Suprapubic skin (tissue), 3 donors: ENCODE measurements around the gene SRPK1.
"Not testable (repeated sequence)": the region's sequence is repeated elsewhere in the genome, so short reads cannot be mapped to it uniquely, and the experiment has no call there.

Experiments used
- POLR2AphosphoS5 ChIP-seq, 3 donors: sonication (generic); formaldehyde crosslinking; IDR thresholded peaks; one replicate each; pipeline ENCODE4 v1.6.1; 2017; ENCODE audit warnings: antibody characterized with exemption in 3 of 3
- TF ChIP-seq, protein P1 (sequence below), 2 donors: fragments of 200-600 bp in 1 of 2; fragments of 450-650 bp in 1 of 2; sonication (generic) in 1 of 2; IDR thresholded peaks; one replicate each; pipeline ENCODE4 v1.5.1; 2016 to 2019; ENCODE audit warnings: antibody characterized with exemption in 2 of 2, mild to moderate bottlenecking in 1 of 2, moderate library complexity in 1 of 2

DNA sequence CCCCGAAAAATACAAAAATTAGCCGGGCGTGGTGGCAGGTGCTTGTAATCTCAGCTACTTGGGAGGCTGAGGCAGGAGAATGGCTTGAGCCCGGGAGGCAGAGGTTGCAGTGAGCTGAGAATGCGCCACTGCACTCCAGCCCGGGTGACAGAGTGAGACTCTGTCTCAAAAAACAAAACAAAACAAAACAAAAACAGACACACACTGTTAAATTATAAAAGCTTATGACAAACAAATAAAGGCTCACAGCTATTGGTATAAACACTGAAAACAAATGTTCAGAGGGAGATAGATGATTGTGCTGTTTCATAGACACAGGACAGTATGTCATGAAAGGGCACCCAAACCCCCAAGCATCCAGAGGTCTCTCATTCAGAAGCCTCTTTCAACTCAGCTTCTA lies 4.0 kb downstream of the SRPK1 start:
- TF ChIP-seq, protein P1, sequence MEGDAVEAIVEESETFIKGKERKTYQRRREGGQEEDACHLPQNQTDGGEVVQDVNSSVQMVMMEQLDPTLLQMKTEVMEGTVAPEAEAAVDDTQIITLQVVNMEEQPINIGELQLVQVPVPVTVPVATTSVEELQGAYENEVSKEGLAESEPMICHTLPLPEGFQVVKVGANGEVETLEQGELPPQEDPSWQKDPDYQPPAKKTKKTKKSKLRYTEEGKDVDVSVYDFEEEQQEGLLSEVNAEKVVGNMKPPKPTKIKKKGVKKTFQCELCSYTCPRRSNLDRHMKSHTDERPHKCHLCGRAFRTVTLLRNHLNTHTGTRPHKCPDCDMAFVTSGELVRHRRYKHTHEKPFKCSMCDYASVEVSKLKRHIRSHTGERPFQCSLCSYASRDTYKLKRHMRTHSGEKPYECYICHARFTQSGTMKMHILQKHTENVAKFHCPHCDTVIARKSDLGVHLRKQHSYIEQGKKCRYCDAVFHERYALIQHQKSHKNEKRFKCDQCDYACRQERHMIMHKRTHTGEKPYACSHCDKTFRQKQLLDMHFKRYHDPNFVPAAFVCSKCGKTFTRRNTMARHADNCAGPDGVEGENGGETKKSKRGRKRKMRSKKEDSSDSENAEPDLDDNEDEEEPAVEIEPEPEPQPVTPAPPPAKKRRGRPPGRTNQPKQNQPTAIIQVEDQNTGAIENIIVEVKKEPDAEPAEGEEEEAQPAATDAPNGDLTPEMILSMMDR (IDR thresholded peaks at IDR 0.05) = not testable (repeated sequence)
- not testable (repeated sequence) for TF ChIP-seq POLR2AphosphoS5 (IDR thresholded peaks at IDR 0.05)
